WTC11 (cell line): ENCODE results near the gene SHANK1. TPM values are rescaled to one million over a fixed set of nuclear protein-coding genes. Genes with fewer than 3 reads are reported as not detected.

Experiments used
- ATAC-seq: fragments of 200-7000 bp; cut with Tn5 transposase; 2 replicates; pipeline ENCODE4 v1.10.0; 2021; ENCODE audit warnings: mild to moderate bottlenecking, moderate library complexity
- CTCF ChIA-PET: fragments of 300-600 bp; sonication (Branson Sonifier 250); formaldehyde crosslinking; loops from one replicate; lab custom pipeline; 2021; ENCODE audit warnings: antibody characterized with exemption; lab: Charles Lee
- POLR2A ChIA-PET: fragments of 350-600 bp; sonication (Branson Sonifier 250); formaldehyde crosslinking; loops from one replicate; lab custom pipeline; 2021; ENCODE audit warnings: antibody characterized with exemption; lab: Charles Lee
- DNase-seq: peaks from one replicate; pipeline ENCODE4 v3.0.0; 2021; ENCODE audit warnings: low spot score
- H3K27ac Mint-ChIP-seq: 2 replicates; pipeline ENCODE4 v1.8.0; 2021; ENCODE audit warnings: mixed read lengths
- H3K27me3 Mint-ChIP-seq: 2 replicates; pipeline ENCODE4 v1.8.0; 2021; ENCODE audit warnings: low read depth, mild to moderate bottlenecking, moderate library complexity, mixed read lengths
- H3K36me3 Mint-ChIP-seq: 2 replicates; pipeline ENCODE4 v1.8.0; 2021; ENCODE audit warnings: mixed read lengths
- H3K4me1 Mint-ChIP-seq: 2 replicates; pipeline ENCODE4 v1.8.0; 2022; ENCODE audit warnings: mixed read lengths
- H3K4me3 Mint-ChIP-seq: 2 replicates; pipeline ENCODE4 v1.8.0; 2021; ENCODE audit warnings: mild to moderate bottlenecking, moderate library complexity, mixed read lengths
- H3K9me3 Mint-ChIP-seq: 2 replicates; pipeline ENCODE4 v1.8.0; 2021; ENCODE audit warnings: mixed read lengths
- ATF1 ChIP-seq: sonication (generic); formaldehyde crosslinking; IDR thresholded peaks from 2 replicates; pipeline ENCODE4 v1.8.1; 2023; ENCODE audit warnings: mild to moderate bottlenecking, moderate library complexity, missing genetic modification reagents
- ATF2 ChIP-seq: sonication (generic); formaldehyde crosslinking; IDR thresholded peaks from 2 replicates; pipeline ENCODE4 v1.8.1; 2022; ENCODE audit warnings: low read depth, missing genetic modification reagents, borderline replicate concordance
- CREM ChIP-seq: sonication (generic); formaldehyde crosslinking; IDR thresholded peaks from 2 replicates; pipeline ENCODE4 v1.8.1; 2022; ENCODE audit warnings: mild to moderate bottlenecking, missing genetic modification reagents, moderate library complexity
- E2F1 ChIP-seq: sonication (generic); formaldehyde crosslinking; IDR thresholded peaks from 2 replicates; pipeline ENCODE4 v1.8.0; 2022; ENCODE audit warnings: mild to moderate bottlenecking, missing genetic modification reagents
- GRHL2 ChIP-seq: fragments of 250-450 bp; sonication (Bioruptor Pico); IDR thresholded peaks from 2 replicates; pipeline ENCODE4 v1.8.0; 2022; ENCODE audit warnings: mild to moderate bottlenecking, moderate library complexity; ENCODE audit not compliant: insufficient replicate concordance, severe bottlenecking
- HMGXB4 ChIP-seq: sonication (generic); formaldehyde crosslinking; IDR thresholded peaks from 2 replicates; pipeline ENCODE4 v1.8.1; 2023; ENCODE audit warnings: mild to moderate bottlenecking, moderate library complexity, missing genetic modification reagents
- MXD4 ChIP-seq: fragments of 250-450 bp; sonication (Bioruptor Pico); IDR thresholded peaks from 2 replicates; pipeline ENCODE4 v1.8.0; 2021; ENCODE audit warnings: mild to moderate bottlenecking, moderate library complexity, borderline replicate concordance
- MYBL2 ChIP-seq: sonication (generic); formaldehyde crosslinking; IDR thresholded peaks from 2 replicates; pipeline ENCODE4 v1.8.1; 2023; ENCODE audit warnings: mild to moderate bottlenecking, moderate library complexity, missing genetic modification reagents
- SP1 ChIP-seq: sonication (generic); formaldehyde crosslinking; conservative IDR thresholded peaks from 2 replicates; pipeline ENCODE4 v1.8.1; 2022; ENCODE audit warnings: missing genetic modification reagents
- ZNF232 ChIP-seq: sonication (generic); formaldehyde crosslinking; IDR thresholded peaks from 2 replicates; pipeline ENCODE4 v1.8.0; 2022; ENCODE audit warnings: mild to moderate bottlenecking, missing genetic modification reagents
- ZNF396 ChIP-seq: fragments of 250-450 bp; sonication (Bioruptor Pico); IDR thresholded peaks from 2 replicates; pipeline ENCODE4 v1.8.0; 2021; ENCODE audit warnings: mild to moderate bottlenecking, moderate library complexity, borderline replicate concordance
- ZNF423 ChIP-seq: fragments of 250-450 bp; sonication (Bioruptor Pico); IDR thresholded peaks from 2 replicates; pipeline ENCODE4 v2.1.2; 2022; ENCODE audit warnings: mild to moderate bottlenecking, moderate library complexity
- total RNA-seq: library from RNA; stranded (reverse); gene quantifications from 3 replicates; pipeline ENCODE4 v1.2.3, GENCODE V29; 2021
- TF ChIP-seq, protein P1 (sequence below): sonication (generic); formaldehyde crosslinking; IDR thresholded peaks from 2 replicates; pipeline ENCODE4 v1.8.0; 2023; ENCODE audit warnings: missing genetic modification reagents
- TF ChIP-seq, protein P2 (sequence below): fragments of 250-450 bp; sonication (Bioruptor Pico); IDR thresholded peaks from 2 replicates; pipeline ENCODE4 v1.9.0; 2021; ENCODE audit warnings: mild to moderate bottlenecking, borderline replicate concordance
- TF ChIP-seq, protein P3 (sequence below): sonication (generic); formaldehyde crosslinking; IDR thresholded peaks from 2 replicates; pipeline ENCODE4 v1.8.0; 2022; ENCODE audit warnings: missing genetic modification reagents
- TF ChIP-seq, protein P4 (sequence below): sonication (generic); formaldehyde crosslinking; IDR thresholded peaks from 2 replicates; pipeline ENCODE4 v1.8.0; 2023; ENCODE audit warnings: mild to moderate bottlenecking, missing genetic modification reagents

Gene SHANK1
- total RNA-seq, 1 experiment from 2014 or later = 8.7 TPM

- TF ChIP-seq ATF2 (CRISPR knock-in tag) (no peak), E2F1 (CRISPR knock-in tag) (no peak), MXD4 (no peak)
Measured at GRCh38 chr19:50702158-50702870, 17.3 kb downstream of the SHANK1 start (continued).

- no peak overlapping the region for H3K27ac Mint-ChIP-seq
- DNase-seq (no peak), ATAC-seq (no peak)
- no peak overlapping the region for H3K4me3 Mint-ChIP-seq
- H3K9me3 Mint-ChIP-seq = no peaks in the 10 kb centered on the region
- CTCF ChIA-PET = interaction anchor here (0.6 to 7.8 kb wide), 5 partner anchors 12 to 146 kb away, joined by 4 to 184 read pairs (median 5); partner anchors contain the start of gene CLEC11A
- peaks cover 6% of the 10 kb centered on the region for H3K4me1 Mint-ChIP-seq
- POLR2A ChIA-PET = no interaction called here
- H3K36me3 Mint-ChIP-seq = no peaks in the 10 kb centered on the region
- peaks cover 65% of the 10 kb centered on the region for H3K27me3 Mint-ChIP-seq
- TF ChIP-seq, protein P1, sequence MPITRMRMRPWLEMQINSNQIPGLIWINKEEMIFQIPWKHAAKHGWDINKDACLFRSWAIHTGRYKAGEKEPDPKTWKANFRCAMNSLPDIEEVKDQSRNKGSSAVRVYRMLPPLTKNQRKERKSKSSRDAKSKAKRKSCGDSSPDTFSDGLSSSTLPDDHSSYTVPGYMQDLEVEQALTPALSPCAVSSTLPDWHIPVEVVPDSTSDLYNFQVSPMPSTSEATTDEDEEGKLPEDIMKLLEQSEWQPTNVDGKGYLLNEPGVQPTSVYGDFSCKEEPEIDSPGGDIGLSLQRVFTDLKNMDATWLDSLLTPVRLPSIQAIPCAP = no peak
- TF ChIP-seq ATF2 (CRISPR knock-in tag) (no peak), MYBL2 (CRISPR knock-in tag) (no peak), HMGXB4 (CRISPR knock-in tag) (no peak), GRHL2 (CRISPR knock-in tag) (no peak), ATF1 (CRISPR knock-in tag) (no peak), SP1 (CRISPR knock-in tag) (no peak), ZNF232 (CRISPR knock-in tag) (no peak), ZNF423 (no peak), ZNF396 (CRISPR knock-in tag) (no peak), CREM (CRISPR knock-in tag) (no peak)
- TF ChIP-seq, protein P2, sequence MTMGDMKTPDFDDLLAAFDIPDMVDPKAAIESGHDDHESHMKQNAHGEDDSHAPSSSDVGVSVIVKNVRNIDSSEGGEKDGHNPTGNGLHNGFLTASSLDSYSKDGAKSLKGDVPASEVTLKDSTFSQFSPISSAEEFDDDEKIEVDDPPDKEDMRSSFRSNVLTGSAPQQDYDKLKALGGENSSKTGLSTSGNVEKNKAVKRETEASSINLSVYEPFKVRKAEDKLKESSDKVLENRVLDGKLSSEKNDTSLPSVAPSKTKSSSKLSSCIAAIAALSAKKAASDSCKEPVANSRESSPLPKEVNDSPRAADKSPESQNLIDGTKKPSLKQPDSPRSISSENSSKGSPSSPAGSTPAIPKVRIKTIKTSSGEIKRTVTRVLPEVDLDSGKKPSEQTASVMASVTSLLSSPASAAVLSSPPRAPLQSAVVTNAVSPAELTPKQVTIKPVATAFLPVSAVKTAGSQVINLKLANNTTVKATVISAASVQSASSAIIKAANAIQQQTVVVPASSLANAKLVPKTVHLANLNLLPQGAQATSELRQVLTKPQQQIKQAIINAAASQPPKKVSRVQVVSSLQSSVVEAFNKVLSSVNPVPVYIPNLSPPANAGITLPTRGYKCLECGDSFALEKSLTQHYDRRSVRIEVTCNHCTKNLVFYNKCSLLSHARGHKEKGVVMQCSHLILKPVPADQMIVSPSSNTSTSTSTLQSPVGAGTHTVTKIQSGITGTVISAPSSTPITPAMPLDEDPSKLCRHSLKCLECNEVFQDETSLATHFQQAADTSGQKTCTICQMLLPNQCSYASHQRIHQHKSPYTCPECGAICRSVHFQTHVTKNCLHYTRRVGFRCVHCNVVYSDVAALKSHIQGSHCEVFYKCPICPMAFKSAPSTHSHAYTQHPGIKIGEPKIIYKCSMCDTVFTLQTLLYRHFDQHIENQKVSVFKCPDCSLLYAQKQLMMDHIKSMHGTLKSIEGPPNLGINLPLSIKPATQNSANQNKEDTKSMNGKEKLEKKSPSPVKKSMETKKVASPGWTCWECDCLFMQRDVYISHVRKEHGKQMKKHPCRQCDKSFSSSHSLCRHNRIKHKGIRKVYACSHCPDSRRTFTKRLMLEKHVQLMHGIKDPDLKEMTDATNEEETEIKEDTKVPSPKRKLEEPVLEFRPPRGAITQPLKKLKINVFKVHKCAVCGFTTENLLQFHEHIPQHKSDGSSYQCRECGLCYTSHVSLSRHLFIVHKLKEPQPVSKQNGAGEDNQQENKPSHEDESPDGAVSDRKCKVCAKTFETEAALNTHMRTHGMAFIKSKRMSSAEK (CRISPR knock-in tag) = no peak
- TF ChIP-seq, protein P3, sequence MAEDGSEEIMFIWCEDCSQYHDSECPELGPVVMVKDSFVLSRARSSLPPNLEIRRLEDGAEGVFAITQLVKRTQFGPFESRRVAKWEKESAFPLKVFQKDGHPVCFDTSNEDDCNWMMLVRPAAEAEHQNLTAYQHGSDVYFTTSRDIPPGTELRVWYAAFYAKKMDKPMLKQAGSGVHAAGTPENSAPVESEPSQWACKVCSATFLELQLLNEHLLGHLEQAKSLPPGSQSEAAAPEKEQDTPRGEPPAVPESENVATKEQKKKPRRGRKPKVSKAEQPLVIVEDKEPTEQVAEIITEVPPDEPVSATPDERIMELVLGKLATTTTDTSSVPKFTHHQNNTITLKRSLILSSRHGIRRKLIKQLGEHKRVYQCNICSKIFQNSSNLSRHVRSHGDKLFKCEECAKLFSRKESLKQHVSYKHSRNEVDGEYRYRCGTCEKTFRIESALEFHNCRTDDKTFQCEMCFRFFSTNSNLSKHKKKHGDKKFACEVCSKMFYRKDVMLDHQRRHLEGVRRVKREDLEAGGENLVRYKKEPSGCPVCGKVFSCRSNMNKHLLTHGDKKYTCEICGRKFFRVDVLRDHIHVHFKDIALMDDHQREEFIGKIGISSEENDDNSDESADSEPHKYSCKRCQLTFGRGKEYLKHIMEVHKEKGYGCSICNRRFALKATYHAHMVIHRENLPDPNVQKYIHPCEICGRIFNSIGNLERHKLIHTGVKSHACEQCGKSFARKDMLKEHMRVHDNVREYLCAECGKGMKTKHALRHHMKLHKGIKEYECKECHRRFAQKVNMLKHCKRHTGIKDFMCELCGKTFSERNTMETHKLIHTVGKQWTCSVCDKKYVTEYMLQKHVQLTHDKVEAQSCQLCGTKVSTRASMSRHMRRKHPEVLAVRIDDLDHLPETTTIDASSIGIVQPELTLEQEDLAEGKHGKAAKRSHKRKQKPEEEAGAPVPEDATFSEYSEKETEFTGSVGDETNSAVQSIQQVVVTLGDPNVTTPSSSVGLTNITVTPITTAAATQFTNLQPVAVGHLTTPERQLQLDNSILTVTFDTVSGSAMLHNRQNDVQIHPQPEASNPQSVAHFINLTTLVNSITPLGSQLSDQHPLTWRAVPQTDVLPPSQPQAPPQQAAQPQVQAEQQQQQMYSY = no peak
- TF ChIP-seq, protein P4, sequence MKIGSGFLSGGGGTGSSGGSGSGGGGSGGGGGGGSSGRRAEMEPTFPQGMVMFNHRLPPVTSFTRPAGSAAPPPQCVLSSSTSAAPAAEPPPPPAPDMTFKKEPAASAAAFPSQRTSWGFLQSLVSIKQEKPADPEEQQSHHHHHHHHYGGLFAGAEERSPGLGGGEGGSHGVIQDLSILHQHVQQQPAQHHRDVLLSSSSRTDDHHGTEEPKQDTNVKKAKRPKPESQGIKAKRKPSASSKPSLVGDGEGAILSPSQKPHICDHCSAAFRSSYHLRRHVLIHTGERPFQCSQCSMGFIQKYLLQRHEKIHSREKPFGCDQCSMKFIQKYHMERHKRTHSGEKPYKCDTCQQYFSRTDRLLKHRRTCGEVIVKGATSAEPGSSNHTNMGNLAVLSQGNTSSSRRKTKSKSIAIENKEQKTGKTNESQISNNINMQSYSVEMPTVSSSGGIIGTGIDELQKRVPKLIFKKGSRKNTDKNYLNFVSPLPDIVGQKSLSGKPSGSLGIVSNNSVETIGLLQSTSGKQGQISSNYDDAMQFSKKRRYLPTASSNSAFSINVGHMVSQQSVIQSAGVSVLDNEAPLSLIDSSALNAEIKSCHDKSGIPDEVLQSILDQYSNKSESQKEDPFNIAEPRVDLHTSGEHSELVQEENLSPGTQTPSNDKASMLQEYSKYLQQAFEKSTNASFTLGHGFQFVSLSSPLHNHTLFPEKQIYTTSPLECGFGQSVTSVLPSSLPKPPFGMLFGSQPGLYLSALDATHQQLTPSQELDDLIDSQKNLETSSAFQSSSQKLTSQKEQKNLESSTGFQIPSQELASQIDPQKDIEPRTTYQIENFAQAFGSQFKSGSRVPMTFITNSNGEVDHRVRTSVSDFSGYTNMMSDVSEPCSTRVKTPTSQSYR (CRISPR knock-in tag) = no peak
Measured at GRCh38 chr19:50701367-50701985, 18.1 kb downstream of the SHANK1 start.
